Lower leg skin (tissue), 4 donors: ENCODE results near the gene DNAH9. TPM values are rescaled to one million over a fixed set of nuclear protein-coding genes. Genes with fewer than 3 reads are reported as not detected.
"Not testable (repeated sequence)": the region's sequence is repeated elsewhere in the genome, so short reads cannot be mapped to it uniquely, and the experiment has no call there.

Source experiments
- DNase-seq, 2 donors: peaks; one replicate each; pipeline ENCODE4 v3.0.0-alpha.2; 2019; ENCODE audit warnings: low spot score in 2 of 2
- H3K4me3 ChIP-seq: fragments of 200-600 bp; sonication (generic); 2 replicates; pipeline ENCODE4 v1.5.1; 2017; ENCODE audit warnings: mild to moderate bottlenecking, low read depth; ENCODE audit not compliant: poor library complexity, severe bottlenecking
- POLR2A ChIP-seq, 2 donors: fragments of 450-650 bp; IDR thresholded peaks; one replicate each; pipeline ENCODE4 v1.6.1; 2016 to 2017; ENCODE audit warnings: antibody characterized with exemption in 2 of 2, mild to moderate bottlenecking in 1 of 2, moderate library complexity in 1 of 2
- WGBS, 2 donors: methylation state at CpG; one replicate each; pipeline ENCODE4 v1.1.5; 2018; 5-methylcytosine and 5-hydroxymethylcytosine counted together
- intact Hi-C: fragments of 100-400 bp; cut with DNase I; formaldehyde crosslinking; loops from one replicate; pipeline ENCODE4 v1.15.0; 2023; ENCODE audit warnings: low total_unique reads
- total RNA-seq, 4 donors: library from RNA; depleted of rRNA; stranded (reverse); fragments of >200 nt; gene quantifications; one replicate each; pipeline ENCODE4 v1.1.0, GENCODE V29; 2016
- TF ChIP-seq, protein P1 (sequence below), 3 donors: fragments of 450-650 bp; IDR thresholded peaks; one replicate each; pipeline ENCODE4 v1.5.1; 2016; ENCODE audit warnings: antibody characterized with exemption in 3 of 3, mild to moderate bottlenecking in 3 of 3, moderate library complexity in 2 of 3

The DNAH9 gene
- total RNA-seq, 4 donors from 2014 or later = 1.9 to 2.6 (median 2.3) TPM

DNA sequence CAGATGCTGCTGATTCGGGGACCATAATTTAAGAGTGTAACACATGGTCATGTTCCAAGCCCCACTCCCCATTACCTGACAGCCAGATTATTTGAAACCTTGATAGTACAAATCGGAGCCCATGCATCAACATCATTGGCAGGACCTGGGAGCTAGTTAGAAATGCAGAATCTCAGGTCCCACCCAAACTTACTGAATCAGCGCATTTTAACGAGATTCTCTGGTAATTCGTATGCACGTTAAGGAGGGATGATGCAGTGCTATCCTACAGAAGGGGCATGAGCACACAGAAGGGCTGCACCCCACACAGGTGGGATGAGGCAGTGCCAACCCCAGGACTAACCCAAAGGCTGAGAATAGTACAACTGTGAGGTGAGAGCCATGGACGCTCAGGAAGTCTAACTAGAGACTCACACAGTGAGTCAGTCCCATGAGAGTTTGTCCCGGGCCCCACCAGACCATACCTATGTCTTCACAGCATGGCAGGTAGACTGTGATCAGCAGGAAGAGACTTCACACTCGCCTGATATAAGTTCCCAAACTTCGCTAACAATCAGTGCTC is 334.1 kb downstream of the DNAH9 start:
- no peak overlapping the region for H3K4me3 ChIP-seq
- intact Hi-C loops = no loop called here
- WGBS, 2 donors = 93% methylated on average over 10 of the region's 10 CpGs
- TF ChIP-seq, protein P1, sequence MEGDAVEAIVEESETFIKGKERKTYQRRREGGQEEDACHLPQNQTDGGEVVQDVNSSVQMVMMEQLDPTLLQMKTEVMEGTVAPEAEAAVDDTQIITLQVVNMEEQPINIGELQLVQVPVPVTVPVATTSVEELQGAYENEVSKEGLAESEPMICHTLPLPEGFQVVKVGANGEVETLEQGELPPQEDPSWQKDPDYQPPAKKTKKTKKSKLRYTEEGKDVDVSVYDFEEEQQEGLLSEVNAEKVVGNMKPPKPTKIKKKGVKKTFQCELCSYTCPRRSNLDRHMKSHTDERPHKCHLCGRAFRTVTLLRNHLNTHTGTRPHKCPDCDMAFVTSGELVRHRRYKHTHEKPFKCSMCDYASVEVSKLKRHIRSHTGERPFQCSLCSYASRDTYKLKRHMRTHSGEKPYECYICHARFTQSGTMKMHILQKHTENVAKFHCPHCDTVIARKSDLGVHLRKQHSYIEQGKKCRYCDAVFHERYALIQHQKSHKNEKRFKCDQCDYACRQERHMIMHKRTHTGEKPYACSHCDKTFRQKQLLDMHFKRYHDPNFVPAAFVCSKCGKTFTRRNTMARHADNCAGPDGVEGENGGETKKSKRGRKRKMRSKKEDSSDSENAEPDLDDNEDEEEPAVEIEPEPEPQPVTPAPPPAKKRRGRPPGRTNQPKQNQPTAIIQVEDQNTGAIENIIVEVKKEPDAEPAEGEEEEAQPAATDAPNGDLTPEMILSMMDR (IDR thresholded peaks at IDR 0.05) = no peak
- no peak for TF ChIP-seq POLR2A (IDR thresholded peaks at IDR 0.05)
- no peak for DNase-seq

DNA sequence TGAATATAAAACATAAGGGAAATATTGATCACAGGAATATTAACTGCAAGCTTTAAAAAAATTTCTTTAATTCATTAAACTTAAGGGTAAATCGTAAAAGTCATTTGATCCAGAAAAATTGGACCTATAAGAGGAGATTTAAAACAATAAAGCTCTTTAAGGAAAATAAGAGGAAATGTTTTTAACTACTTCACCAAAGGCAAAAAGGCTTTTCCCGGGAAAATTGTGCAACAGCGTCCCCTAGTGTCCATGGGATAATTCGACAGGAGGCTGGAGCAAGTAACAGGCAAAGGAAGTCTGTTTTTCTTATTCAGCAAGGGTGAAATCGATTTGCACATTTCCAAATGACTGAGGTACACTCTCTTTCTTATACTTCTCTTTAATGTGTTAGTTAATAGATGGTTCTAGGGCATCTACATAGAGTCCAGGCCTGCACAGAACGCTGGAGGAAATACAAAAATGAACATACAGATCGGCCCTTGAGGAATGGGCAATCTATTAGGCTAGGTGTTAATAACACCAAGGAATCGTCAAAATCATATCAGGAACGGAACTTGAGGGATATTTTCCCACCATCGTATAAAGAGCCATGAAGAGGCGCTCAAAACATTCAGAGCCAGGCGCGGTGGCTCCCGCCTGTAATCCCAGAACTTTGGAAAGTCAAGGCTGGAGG is 337.6 kb downstream of the DNAH9 start:
- TF ChIP-seq POLR2A (IDR thresholded peaks at IDR 0.05) = no peak
- TF ChIP-seq, protein P1 (IDR thresholded peaks at IDR 0.05) = peak in 1 of 3 donors; percentile 48
- 40% methylated on average over 14 of the region's 14 CpGs for WGBS, 2 donors
- DNase-seq = no peak
- intact Hi-C loops = no loop called here
- no peak overlapping the region for H3K4me3 ChIP-seq

DNA sequence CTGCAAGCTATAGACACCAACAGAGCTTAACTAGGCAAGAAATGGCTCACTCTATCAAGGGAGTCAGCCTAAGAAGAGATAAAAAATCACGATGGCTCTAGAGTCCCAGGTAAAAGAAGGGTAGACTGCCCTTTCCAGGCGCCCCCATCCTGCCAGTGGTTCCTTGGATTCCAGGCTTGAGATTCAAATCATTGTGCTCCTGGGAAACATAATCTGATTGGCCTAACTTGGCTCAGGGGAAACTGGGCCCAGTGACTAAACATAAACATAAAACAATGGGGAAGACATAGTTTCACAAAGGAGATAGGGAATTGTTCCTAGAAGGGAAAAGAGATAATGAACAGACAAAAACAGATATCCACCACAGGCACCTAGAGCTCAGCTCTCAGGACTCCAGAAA is 342.6 kb downstream of the DNAH9 start:
- WGBS, 2 donors = 69 to 82% methylated on average over 2 of the region's 2 CpGs
- no peak overlapping the region for H3K4me3 ChIP-seq
- intact Hi-C loops = no loop called here
- no peak for DNase-seq
- TF ChIP-seq POLR2A (IDR thresholded peaks at IDR 0.05) = no peak
- TF ChIP-seq, protein P1 (IDR thresholded peaks at IDR 0.05) = no peak

DNA sequence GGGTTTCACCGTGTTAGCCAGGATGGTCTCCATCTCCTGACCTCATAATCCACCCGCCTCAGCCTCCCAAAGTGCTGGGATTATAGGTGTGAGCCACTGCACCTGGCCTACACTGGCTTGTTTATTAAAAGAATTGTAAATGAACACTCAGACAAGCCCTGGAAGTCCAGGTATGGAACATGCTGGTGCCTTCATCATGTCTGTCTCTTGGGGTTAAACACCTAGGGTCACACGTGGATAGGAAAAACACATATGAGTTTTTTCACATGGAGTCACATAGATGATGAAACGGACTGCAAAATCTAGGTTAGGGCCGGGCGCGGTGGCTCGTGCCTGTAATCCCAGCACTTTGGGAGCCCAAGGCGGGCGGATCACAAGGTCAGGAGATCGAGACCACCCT is 344.8 kb downstream of the DNAH9 start:
- DNase-seq, intact Hi-C loops, H3K4me3 ChIP-seq: not testable (repeated sequence)
- 95% methylated on average over 11 of the region's 11 CpGs for WGBS, 2 donors

DNA sequence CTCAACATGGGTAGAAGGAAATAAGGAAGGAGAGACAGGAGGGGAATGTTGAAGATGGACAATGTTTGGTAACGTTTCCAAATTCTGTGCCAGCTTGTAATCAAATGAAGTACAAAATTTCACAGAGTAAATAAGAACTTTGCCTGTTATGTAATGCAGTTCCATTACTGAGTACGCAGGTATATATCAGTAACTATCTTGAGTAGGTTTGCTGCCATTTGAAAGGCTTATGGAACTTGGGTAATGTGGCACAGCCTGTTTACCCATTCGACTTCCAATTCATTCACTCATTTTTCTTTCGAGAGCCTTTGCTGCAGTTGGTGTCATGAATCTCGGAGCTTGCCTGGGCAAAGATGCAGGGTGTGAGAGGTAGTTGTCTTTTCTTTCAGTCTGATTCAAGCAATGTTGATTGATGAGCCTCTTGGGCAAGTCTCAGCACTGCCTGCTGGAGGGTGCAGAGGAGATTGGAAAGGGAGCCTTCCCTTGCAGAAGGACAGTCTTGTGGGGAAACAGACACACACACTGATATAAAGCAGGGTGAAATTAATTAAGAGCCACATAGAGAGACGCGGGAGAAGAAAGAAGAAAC is 345.6 kb downstream of the DNAH9 start:
- 44 to 58% methylated on average over 7 of the region's 7 CpGs for WGBS, 2 donors
- DNase-seq = peak in 1 of 2 donors; percentile 48
- TF ChIP-seq, protein P1 (IDR thresholded peaks at IDR 0.05) = no peak
- TF ChIP-seq POLR2A (IDR thresholded peaks at IDR 0.05) = no peak
- no peak overlapping the region for H3K4me3 ChIP-seq
- intact Hi-C loops = no loop called here

DNA sequence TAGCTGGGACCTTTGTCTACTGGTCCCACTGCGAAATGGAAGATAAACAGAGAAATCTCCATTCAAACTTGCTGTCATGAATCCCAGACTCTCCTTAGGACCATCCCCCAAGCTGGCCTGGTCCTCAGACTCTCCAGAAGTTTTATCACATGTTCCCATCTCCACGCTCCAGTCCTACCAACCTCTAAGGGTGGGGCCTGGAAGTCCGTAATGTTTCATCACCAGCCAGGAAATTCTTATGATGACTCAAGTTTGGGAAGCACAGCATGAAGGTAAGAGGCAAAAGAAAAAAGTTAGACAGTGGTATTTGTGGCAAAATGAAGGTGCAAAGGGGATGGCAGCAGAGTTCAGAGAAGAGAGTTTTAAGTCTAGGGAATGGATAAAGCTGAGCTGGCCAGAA is 346.3 kb downstream of the DNAH9 start:
- no peak for DNase-seq
- TF ChIP-seq POLR2A (IDR thresholded peaks at IDR 0.05) = no peak
- TF ChIP-seq, protein P1 (IDR thresholded peaks at IDR 0.05) = no peak
- WGBS, 2 donors = 33 to 43% methylated on average over 3 of the region's 3 CpGs
- intact Hi-C loops = no loop called here
- H3K4me3 ChIP-seq = no peak overlapping the region
